Neuronal stem cell (in vitro differentiated cells): ENCODE data around the gene C2CD2L.

Experiments used
- DNase-seq: peaks from one replicate; pipeline ENCODE4 v3.0.0-alpha.2; 2013; ENCODE audit warnings: low spot score
- H2AFZ ChIP-seq: one replicate; pipeline ENCODE4 v1.6.1; 2013; ENCODE audit warnings: mild to moderate bottlenecking, low read length, inconsistent platforms
- H2AK5ac ChIP-seq: 2 replicates; pipeline ENCODE4 v1.6.1; 2013; ENCODE audit warnings: low read depth, mild to moderate bottlenecking, inconsistent platforms, low read length, moderate library complexity, mixed read lengths
- H2BK120ac ChIP-seq: 2 replicates; pipeline ENCODE4 v1.6.1; 2013; ENCODE audit warnings: low read depth, mild to moderate bottlenecking, inconsistent platforms, low read length, moderate library complexity, mixed read lengths
- H2BK12ac ChIP-seq: one replicate; pipeline ENCODE4 v1.6.1; 2013; ENCODE audit warnings: low read length, inconsistent platforms
- H2BK15ac ChIP-seq: 2 replicates; pipeline ENCODE4 v1.6.1; 2013; ENCODE audit warnings: mild to moderate bottlenecking, low read length, inconsistent platforms, mixed read lengths
- H2BK5ac ChIP-seq: one replicate; pipeline ENCODE4 v1.6.1; 2013; ENCODE audit warnings: inconsistent platforms, mild to moderate bottlenecking, low read length, moderate library complexity
- H3K14ac ChIP-seq: one replicate; pipeline ENCODE4 v1.6.1; 2013; ENCODE audit warnings: low read length, inconsistent platforms
- H3K18ac ChIP-seq: 2 replicates; pipeline ENCODE4 v1.6.1; 2013; ENCODE audit warnings: low read length, inconsistent platforms
- H3K23ac ChIP-seq: 2 replicates; pipeline ENCODE4 v1.6.1; 2013; ENCODE audit warnings: low read depth, mild to moderate bottlenecking, mixed read lengths, low read length, inconsistent platforms; ENCODE audit not compliant: poor library complexity
- H3K27ac ChIP-seq: replicated peaks from 3 replicates; pipeline ENCODE4 v1.5.1; 2013; ENCODE audit warnings: low read length, inconsistent platforms
- H3K27me3 ChIP-seq, 3 experiments: 2 replicates each; pipeline ENCODE4 v1.6.1; 2013; ENCODE audit warnings: low read length in 3 of 3, mild to moderate bottlenecking in 2 of 3, inconsistent platforms in 1 of 3, low read depth in 1 of 3, mixed read lengths in 1 of 3, moderate library complexity in 1 of 3; ENCODE audit not compliant: control insufficient read depth in 3 of 3, insufficient read depth in 3 of 3
- H3K36me3 ChIP-seq, 2 donors: replicated peaks in 1 of 2; 2 replicates each; pipeline ENCODE4 v1.6.1; 2013; ENCODE audit warnings: low read length in 2 of 2; ENCODE audit not compliant: control insufficient read depth in 2 of 2, insufficient read depth in 2 of 2
- H3K4ac ChIP-seq: 2 replicates; pipeline ENCODE4 v1.6.1; 2013; ENCODE audit warnings: inconsistent platforms, mild to moderate bottlenecking, low read length, moderate library complexity
- H3K4me1 ChIP-seq, 2 donors: 1 replicate in 1 of 2; 2 replicates in 1 of 2; pipeline ENCODE4 v1.6.1; 2013; ENCODE audit warnings: low read length in 2 of 2, low read depth in 1 of 2; ENCODE audit not compliant: control insufficient read depth in 2 of 2, insufficient read depth in 1 of 2
- H3K4me2 ChIP-seq: one replicate; pipeline ENCODE4 v1.6.1; 2013; ENCODE audit warnings: mild to moderate bottlenecking, low read length, inconsistent platforms; ENCODE audit not compliant: insufficient read depth, poor library complexity, severe bottlenecking
- H3K4me3 ChIP-seq, 2 donors: 2 replicates each; pipeline ENCODE4 v1.5.1; 2013; ENCODE audit warnings: low read length in 2 of 2, mild to moderate bottlenecking in 2 of 2, inconsistent platforms in 1 of 2, moderate library complexity in 1 of 2
- H3K79me1 ChIP-seq: one replicate; pipeline ENCODE4 v1.6.1; 2013; ENCODE audit warnings: low read depth, mild to moderate bottlenecking, inconsistent platforms, low read length, moderate library complexity
- H3K9ac ChIP-seq: one replicate; pipeline ENCODE4 v1.6.1; 2013; ENCODE audit warnings: mild to moderate bottlenecking, low read depth, low read length, inconsistent platforms; ENCODE audit not compliant: poor library complexity
- H3K9me3 ChIP-seq, 2 donors: replicated peaks in 1 of 2; 2 replicates each; pipeline versions ENCODE3 to v1.6.1; 2013; ENCODE audit warnings: low read length in 2 of 2, mild to moderate bottlenecking in 2 of 2, inconsistent platforms in 1 of 2, low read depth in 1 of 2, mixed read lengths in 1 of 2, moderate library complexity in 1 of 2; ENCODE audit not compliant: control insufficient read depth in 2 of 2, insufficient read depth in 1 of 2
- H4K8ac ChIP-seq: one replicate; pipeline ENCODE4 v1.6.1; 2013; ENCODE audit warnings: low read depth, mild to moderate bottlenecking, inconsistent platforms, low read length, moderate library complexity
- H4K91ac ChIP-seq: one replicate; pipeline ENCODE4 v1.6.1; 2013; ENCODE audit warnings: low read length, low read depth, mild to moderate bottlenecking, inconsistent platforms; ENCODE audit not compliant: poor library complexity
- WGBS, 2 donors: extraction: QIAGEN DNeasy Blood & Tissue Kit; methylation state at CpG; one replicate each; pipeline ENCODE4 v1.1.7; 2013; ENCODE audit warnings: missing lambda C conversion rate in 2 of 2, mixed read lengths in 1 of 2; ENCODE audit not compliant: insufficient read length in 2 of 2, insufficient replicate concordance in 1 of 2; ENCODE audit errors: extremely low coverage in 2 of 2; 5-methylcytosine and 5-hydroxymethylcytosine counted together

C2CD2L gene

GRCh38 chr11:119145551-119145950 is 38.4 kb downstream of the C2CD2L start:
- Histone ChIP-seq H3K14ac (no peak overlapping the region), H3K23ac (no peak overlapping the region), H3K27me3 (peaks cover 3 to 50% (median 29%) of the 10 kb centered on the region in 3 experiments), H4K8ac (no peak overlapping the region), H3K4me3 (no peak overlapping the region), H3K18ac (no peak overlapping the region), H3K4ac (no peak overlapping the region), H2BK5ac (no peak overlapping the region), H3K9ac (no peak overlapping the region), H4K91ac (no peak overlapping the region), H3K36me3 (no peaks in the 10 kb centered on the region), H3K27ac (no peak overlapping the region), H3K4me2 (no peak overlapping the region), H3K79me1 (no peaks in the 10 kb centered on the region), H2BK120ac (no peak overlapping the region), H2BK15ac (no peak overlapping the region), H3K9me3 (no peaks in the 10 kb centered on the region), H3K4me1 (peaks cover 3 to 12% of the 10 kb centered on the region in 2 donors), H2AFZ (peak overlapping the region; percentile 75), H2BK12ac (no peak overlapping the region), H2AK5ac (no peak overlapping the region)
- no CpG with 5 or more reads among the region's 3 CpGs for WGBS, 2 donors
- DNase-seq, result no peak

GRCh38 chr11:119147604-119148333 is 40.6 kb downstream of the C2CD2L start:
- WGBS, 2 donors, result no CpG with 5 or more reads among the region's 6 CpGs

GRCh38 chr11:119148720-119149017 is 41.5 kb downstream of the C2CD2L start:
- H3K79me1 ChIP-seq, result no peaks in the 10 kb centered on the region
- H3K4ac ChIP-seq, result no peak overlapping the region
- no peak overlapping the region for H3K14ac ChIP-seq
- no peak overlapping the region for H4K91ac ChIP-seq
- no peak overlapping the region for H2BK5ac ChIP-seq
- peak overlapping the region; percentile 42 to 80 for H3K4me3 ChIP-seq
- H3K9me3 ChIP-seq, result no peaks in the 10 kb centered on the region
- peaks cover 3 to 12% of the 10 kb centered on the region in 2 donors for H3K4me1 ChIP-seq
- peak overlapping the region; percentile 77 for H3K18ac ChIP-seq
- H3K27ac ChIP-seq, result no peak overlapping the region
- H2BK120ac ChIP-seq, result no peak overlapping the region
- peak overlapping the region; percentile 96 for H2AFZ ChIP-seq
- no peak overlapping the region for H4K8ac ChIP-seq
- no peaks in the 10 kb centered on the region for H3K36me3 ChIP-seq
- H3K4me2 ChIP-seq, result peak overlapping the region; percentile 90
- peak overlapping the region; percentile 55 for H3K9ac ChIP-seq
- H3K27me3 ChIP-seq, result peaks cover 3 to 80% (median 44%) of the 10 kb centered on the region in 3 experiments
- no peak overlapping the region for H2AK5ac ChIP-seq
- DNase-seq, result no peak
- WGBS, 2 donors, result no CpG with 5 or more reads among the region's 16 CpGs
- peak overlapping the region; percentile 38 for H3K23ac ChIP-seq
- H2BK15ac ChIP-seq, result no peak overlapping the region
- H2BK12ac ChIP-seq, result no peak overlapping the region

More at GRCh38 chr11:119147604-119148333, 40.6 kb downstream of the C2CD2L start:
- Histone ChIP-seq H3K4me3 (no peak overlapping the region), H3K79me1 (no peaks in the 10 kb centered on the region), H3K27me3 (peaks cover 3 to 71% (median 44%) of the 10 kb centered on the region in 3 experiments), H2AK5ac (no peak overlapping the region), H3K27ac (no peak overlapping the region), H3K9ac (no peak overlapping the region), H2AFZ (peak overlapping the region; percentile 96), H4K8ac (no peak overlapping the region), H2BK120ac (no peak overlapping the region), H2BK15ac (no peak overlapping the region), H2BK5ac (no peak overlapping the region), H4K91ac (no peak overlapping the region), H3K4me1 (peaks cover 3 to 12% of the 10 kb centered on the region in 2 donors), H3K23ac (no peak overlapping the region), H3K4ac (no peak overlapping the region), H3K4me2 (no peak overlapping the region), H3K14ac (no peak overlapping the region), H3K36me3 (no peaks in the 10 kb centered on the region), H3K9me3 (no peaks in the 10 kb centered on the region), H3K18ac (no peak overlapping the region), H2BK12ac (no peak overlapping the region)
- no peak for DNase-seq

- WGBS, 2 donors, result no CpG with 5 or more reads among the region's 73 CpGs
Observed at GRCh38 chr11:119149018-119149785, 42.1 kb downstream of the C2CD2L start, which contains the start of gene ABCG4. Gene ABCG4 (plus strand): TSS chr11:119149052. CDS start chr11:119149966, 914 bp downstream.

More at GRCh38 chr11:119149018-119149785, 42.1 kb downstream of the C2CD2L start, which contains the start of gene ABCG4:
- Histone ChIP-seq H2BK5ac (peak within 1 kb of the TSS; percentile 47), H4K91ac (no peak within 1 kb of the TSS), H3K9me3 (no peaks in the 10 kb centered on the region), H3K79me1 (no peaks in the 10 kb centered on the region), H2AK5ac (peak within 1 kb of the TSS; percentile 43), H3K36me3 (no peaks in the 10 kb centered on the region), H2BK15ac (peak within 1 kb of the TSS; percentile 44), H3K4me3 (peak within 1 kb of the TSS; percentile 42 to 80), H3K27me3 (peaks cover 3 to 85% (median 44%) of the 10 kb centered on the region in 3 experiments), H3K4ac (no peak within 1 kb of the TSS), H3K18ac (peak within 1 kb of the TSS; percentile 90), H3K4me2 (peak within 1 kb of the TSS; percentile 90), H2BK12ac (no peak within 1 kb of the TSS), H3K27ac (no peak within 1 kb of the TSS), H3K4me1 (peaks cover 3 to 14% of the 10 kb centered on the region in 2 donors), H4K8ac (no peak within 1 kb of the TSS), H2AFZ (peak within 1 kb of the TSS; percentile 96), H3K14ac (no peak within 1 kb of the TSS), H3K23ac (peak within 1 kb of the TSS; percentile 76), H3K9ac (peak within 1 kb of the TSS; percentile 82), H2BK120ac (no peak within 1 kb of the TSS)
- peak; percentile 35 for DNase-seq
